HG03108 (cell line): ENCODE results near the gene ST6GALNAC3.
"Not testable (repeated sequence)": the region's sequence is repeated elsewhere in the genome, so short reads cannot be mapped to it uniquely, and the experiment has no call there.

Experiments
- ATAC-seq: cut with Tn5 transposase; IDR thresholded peaks from one replicate; pipeline ENCODE4 v1.9.1; 2021; ENCODE audit warnings: moderate library complexity; ENCODE audit not compliant: unreplicated experiment

The ST6GALNAC3 gene

DNA sequence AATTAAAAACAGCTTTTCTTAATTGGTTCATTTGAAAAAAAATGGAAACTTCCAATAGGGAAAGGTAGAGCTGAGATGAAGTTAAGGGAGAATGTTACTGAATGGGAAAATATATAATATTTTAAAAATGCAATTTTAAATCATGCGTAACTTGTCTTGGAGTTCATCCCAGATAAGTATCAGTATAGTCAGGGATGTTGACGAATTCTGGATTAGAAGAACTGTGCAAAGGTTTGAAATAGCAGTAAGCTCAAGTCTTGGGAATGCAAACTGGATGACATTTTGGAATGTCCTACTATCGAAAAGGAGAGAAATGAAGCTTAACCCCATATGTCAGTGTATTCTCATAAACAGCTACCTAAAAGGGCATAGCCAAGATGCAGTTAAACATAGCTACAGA lies 4.0 kb upstream of the ST6GALNAC3 start:
- ATAC-seq: no peak

DNA sequence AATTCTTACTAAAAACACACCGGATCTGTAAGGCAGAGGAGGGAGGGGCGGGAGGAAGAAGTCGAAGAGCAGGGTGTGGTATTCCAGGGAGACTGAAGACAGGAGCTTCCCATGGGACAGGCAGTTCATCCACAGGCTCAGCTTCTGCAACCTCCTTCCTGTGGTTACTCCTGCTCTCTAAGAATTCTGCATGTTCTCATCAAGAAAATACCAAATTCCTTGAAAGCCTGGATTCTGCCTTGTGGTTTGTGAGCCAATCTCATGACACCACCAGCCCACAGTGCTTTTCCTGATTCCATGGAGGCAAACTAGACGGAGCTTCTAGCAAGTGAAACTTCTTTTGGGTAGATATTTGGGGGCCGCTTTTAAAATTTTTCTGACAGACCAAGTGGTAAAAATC lies 1.1 kb upstream of the ST6GALNAC3 start:
- ATAC-seq: no peak

DNA sequence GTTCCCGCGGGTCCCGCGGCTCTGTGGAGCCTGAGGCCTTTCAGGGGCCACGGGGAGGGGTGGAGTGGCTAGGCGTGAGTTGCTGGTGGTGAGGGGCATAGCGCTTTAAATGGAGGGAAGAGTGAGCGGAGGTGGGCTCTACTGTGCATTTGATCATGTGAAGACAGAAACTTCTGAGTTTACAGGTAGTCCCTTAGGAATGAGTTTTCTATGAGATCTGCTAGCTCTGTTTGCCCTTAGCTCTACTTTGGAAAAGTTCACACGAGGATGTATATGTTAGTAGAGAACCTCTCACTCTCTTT lies 593 bp downstream of the ST6GALNAC3 start:
- ATAC-seq: no peak

DNA sequence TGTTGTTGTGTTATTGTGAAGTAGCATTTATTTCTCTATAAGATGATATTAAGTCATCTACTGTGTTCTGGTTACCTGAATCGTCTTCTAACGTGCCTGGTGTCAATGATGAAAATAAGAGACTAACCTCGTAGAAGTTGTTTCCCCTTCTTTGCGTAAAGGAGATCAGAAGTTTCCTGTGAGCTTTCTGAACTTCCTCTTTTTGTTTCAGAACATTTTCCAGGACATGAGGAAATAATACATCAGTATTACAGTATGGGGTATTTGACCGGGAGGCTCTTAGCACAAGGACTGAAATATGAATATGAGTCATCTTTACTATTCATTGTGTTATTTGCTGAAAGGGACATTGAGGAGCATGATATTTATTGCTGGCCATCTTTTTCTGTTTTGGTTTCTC lies 1.3 kb downstream of the ST6GALNAC3 start:
- ATAC-seq: no peak

DNA sequence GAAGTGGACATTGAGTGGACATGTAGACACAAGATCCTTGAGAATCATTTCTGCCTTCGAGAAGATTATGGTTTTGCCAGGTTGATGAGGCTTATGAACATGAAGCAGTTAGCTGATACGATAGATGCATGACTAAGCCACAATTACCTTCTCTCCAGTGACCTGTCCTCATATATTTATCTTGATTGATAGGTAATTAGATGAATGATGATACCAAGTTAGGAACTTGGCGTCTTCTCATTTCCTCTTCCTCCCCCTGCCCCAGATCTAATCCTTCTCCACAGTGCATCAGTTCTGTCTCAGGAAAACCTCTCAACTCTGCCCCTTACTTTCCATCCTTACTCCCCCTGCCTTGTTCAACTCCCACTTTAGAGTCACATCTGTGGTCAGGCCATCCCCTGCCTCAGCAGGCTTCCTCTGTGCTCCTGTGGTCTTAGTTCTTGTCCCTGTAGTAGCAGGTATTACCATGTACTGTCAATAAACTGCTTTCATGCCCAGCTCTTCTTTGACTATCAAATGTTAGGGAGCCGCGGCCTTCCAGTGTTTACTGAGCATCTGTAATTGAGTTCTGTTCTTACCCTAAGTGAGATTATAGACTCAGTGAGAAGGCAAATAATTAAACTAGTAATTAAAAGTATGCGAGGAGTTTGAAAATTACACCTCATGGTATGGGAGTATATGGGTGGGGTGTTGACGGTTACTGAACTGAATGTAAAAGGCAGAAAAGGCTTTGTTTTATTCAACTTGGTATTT lies 5.1 kb downstream of the ST6GALNAC3 start:
- ATAC-seq: no peak

DNA sequence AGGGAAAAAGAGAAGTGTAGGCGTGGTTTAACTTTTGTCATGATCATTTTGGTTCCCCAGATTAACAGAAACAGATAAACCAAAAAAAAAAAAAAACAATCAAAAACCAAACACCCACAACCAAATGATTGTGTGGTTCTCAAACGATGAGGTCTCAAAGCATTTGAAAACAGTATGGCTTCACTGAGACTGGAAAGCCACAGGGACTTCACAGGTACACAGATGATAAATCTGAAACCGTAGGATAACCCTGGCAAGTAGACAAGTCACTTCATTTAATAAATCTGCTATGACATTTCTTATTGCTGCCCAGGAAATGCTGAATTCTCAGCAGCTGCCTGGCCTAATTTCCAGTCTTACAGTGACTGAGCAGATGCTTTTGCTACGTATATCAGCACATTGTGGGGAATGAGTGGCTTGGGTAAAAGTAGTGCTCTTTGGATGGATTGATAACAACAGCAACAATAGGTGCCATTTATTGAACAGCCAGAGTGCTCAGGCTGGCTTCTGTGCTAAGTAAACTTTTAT lies 6.1 kb downstream of the ST6GALNAC3 start:
- no peak for ATAC-seq

DNA sequence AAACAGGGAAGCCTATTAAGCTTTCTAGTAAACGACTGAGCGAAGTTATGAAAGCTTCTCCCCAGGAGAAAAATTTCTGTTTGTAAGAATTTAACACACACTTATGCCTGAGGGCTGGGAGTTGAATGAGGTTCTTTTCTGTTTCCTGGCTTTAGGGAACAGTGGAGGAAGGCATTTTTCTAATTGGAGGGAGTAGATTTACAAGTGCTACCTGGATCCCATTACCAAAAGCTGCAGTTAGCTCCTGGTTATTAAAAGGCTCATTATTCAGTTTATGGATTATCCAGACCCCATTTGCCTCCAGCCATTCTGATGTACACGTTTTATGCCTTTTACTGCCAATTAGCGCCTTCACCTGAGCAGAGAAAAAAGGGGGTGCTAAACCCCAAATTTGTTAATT lies 7.5 kb downstream of the ST6GALNAC3 start:
- no peak for ATAC-seq

DNA sequence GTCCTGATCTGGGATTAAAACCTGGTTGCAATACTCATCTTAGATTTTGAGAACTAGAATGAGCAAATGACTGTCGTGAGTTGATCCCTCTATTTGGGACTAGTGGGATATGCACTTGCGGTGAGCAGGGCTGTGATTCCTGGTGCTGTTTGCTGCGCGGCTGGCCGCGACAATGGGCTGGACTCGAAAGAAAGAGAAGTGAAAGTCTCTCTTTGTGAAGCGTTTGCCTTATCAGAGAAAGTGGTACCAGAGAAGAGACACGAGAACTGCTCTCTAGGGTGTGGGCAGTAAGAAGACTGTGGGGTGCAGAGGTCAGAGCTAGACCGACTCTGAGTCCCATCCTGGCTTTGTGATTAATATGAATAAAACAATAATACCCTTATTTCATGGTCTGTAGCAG lies 8.6 kb downstream of the ST6GALNAC3 start:
- ATAC-seq: no peak

DNA sequence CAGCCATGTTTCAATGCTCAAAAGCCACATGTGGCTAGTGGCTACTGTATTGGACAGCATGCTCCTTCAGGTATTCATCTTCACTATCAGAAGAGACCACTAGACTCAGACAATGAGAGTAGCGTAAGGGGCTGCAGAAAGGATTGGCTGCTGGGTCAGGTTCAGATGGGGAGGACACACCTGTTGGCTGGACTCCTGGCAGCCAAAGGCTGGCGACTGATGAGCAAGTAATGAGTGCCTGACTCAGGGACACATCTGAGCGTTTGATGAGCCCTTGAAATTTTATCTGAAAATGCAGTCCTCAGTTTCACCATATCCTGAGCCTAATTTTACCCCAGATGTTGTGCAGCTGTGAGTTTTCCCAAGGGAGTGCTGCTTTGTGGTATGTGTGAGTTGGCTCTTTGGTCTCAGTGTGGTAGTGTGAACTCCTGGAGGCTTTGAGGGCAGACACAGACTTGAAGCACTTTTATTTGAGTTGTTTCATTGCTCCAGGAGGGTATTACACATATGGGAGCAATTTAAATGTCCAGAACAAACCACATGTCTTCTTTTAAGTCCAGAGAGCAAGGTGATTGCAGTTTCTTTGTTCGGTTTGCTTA lies 9.6 kb downstream of the ST6GALNAC3 start:
- no peak for ATAC-seq

DNA sequence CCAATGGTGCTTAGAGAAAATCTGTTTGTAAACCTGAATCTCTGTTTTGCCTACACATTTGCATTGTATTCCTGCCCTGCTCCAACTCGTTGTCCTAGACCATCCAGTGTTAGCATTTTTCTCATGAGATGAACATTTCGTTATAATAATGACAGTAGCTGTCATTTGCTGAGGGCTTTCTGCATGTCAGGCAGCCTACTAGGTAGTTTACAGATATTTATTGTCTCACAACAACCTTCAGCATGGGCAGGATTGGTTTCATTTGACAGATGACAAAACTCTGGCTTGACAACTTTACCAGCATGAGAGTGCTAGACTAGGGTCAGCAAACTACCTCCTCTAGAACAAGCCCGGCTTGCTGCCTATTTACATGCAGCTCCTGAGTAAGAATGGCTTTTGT lies 10.1 kb downstream of the ST6GALNAC3 start:
- no peak for ATAC-seq

DNA sequence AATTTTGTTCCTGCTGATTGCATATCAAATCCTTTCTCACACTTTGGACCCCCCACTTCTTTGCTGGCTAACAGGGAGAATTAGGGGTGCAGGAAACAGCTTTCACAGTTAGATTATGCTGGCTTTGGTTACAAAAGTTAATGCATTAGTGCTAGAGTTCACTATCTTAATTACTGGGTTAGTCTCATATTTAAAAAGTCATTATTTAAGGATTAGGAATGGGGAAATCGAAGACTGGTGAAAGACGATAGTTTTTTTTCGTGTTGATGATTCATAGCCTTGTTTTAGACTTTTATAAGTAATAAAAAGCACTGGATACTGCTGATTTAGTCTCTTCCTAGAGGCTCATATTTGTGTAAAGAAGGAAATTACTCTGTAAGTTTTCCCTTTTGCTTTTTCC lies 11.6 kb downstream of the ST6GALNAC3 start:
- ATAC-seq: no peak

DNA sequence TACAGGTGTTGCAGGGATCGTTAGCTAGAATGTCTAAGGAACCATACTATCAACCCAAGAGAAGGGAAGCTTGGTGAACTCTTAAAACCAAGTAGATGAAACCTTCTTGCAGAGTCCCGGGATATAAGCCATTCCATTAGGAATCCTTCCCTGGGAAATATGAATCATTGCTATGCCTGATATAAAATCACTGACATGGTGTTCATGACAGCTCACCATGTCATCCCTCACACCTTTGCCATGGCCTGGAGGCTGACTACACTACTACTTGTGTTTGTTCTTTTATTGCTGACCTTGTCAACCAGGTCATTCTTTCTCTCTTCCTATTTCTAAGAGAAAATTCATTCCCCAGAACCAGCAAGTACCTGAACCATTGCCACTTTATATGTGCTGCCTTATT lies 12.1 kb downstream of the ST6GALNAC3 start:
- ATAC-seq: no peak

DNA sequence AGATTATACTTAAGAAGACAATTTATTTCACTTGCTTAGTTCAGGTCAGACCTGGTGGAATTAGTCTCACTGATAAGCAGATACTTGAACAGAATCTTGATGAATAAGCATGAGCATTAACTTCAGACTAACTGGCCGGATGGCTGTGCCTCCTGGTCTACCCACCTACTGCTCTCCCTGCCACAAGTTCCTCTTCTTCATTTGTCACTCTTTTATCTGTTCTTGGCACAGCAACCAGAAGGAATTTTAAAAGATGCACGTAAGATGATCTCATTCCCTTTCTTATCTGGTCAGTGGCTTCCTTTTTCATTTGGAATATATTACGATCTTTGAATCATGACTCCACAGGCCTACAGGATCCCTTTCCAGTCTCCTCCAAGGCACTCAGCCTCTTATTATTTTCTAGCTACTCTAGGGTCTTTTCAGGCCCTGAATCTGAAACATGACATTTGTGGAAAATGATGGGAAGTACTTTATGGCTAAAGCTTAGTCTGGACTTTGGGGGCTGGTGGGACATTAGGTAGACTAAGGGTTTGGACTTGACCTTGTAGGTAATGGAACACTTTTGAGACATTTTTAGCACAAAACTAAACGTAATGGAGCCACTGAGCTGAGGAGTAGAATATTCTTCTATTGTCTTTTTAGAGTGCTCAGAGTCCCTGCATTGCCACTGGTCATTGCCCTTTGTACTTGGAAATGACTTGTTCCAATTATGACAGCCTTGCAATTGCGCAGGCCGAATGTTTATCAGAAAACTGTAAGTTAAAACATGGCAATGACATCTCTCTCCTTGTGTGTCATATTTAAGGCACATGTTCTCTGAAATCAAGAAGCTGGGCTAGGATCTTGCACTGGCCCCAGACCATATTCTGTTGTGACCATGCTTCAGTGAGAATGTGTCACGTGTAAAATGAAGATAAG lies 16.0 kb downstream of the ST6GALNAC3 start:
- no peak for ATAC-seq

DNA sequence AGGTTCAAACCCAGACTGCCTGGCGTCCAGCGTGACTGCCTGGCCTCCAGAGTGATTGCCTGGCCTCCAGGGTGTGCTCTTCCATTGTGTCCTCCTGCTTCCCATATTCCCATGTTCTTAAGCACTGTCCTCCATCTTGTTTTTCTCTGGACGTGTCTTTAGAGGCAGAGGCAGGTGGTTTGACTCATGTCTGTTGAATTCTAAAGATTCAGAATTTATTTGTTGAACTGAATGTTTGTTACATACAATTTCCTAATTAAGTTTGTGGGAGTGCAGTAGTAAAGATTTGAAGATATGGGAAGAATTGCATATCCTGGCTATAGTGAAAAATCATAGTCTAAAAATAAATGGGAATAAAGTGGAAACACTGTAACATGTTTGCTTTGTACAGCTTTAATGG lies 18.3 kb downstream of the ST6GALNAC3 start:
- ATAC-seq: no peak

DNA sequence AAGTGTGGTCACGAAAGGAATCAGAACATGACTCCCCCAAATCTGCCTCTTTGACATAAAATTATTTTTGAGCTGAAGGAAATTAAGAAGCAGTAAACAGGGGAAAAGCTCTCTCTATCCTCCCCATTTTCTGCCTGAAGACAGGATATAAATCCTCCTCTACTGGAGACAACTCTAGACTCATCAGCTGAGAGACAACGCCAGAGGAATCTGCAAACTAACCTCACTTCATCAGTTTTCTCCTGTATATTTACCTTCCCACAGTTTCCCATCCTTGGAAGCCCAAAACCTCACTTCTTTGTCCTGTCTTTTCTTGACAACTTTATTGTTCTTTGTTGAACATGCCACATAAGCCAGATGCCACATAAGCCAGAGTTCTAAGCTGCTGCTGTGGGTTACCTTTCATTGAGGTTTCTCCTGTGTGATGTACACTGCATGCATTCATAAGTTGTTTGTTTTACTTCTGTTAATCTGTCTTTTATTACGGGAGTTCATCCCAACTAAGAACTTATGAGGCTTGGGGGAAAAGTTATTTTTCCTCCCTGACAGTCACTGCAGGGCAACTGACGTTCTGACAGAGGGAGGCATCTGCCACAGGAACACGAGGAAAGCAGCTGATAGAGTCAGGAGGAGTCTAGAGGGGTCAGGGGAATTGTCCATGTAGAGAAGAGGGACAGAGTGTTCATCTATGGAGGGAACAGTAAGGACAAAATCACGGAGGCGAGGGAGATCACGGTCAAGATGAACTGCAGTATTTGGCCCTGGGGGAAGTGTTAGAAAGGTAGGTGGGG lies 19.2 kb downstream of the ST6GALNAC3 start:
- no peak for ATAC-seq

DNA sequence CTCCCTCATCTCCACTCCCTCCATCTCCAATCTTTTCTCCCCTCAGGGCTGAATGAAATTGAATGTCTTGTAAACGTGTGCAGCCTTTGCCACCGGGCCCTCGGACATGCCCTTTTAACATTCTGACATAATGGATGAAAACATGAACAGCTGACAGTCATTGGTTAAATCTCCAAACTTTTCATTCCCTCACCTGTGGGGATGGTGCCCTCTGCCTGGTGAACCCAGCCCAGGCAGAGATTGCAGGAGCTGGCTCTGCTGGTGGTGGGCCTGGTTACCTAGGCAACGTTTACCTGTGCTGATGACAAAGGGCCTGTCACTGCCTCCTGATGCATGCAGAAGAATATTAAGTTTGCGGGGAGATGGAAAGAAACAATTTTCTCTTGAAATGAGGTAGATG lies 21.3 kb downstream of the ST6GALNAC3 start:
- ATAC-seq: no peak

DNA sequence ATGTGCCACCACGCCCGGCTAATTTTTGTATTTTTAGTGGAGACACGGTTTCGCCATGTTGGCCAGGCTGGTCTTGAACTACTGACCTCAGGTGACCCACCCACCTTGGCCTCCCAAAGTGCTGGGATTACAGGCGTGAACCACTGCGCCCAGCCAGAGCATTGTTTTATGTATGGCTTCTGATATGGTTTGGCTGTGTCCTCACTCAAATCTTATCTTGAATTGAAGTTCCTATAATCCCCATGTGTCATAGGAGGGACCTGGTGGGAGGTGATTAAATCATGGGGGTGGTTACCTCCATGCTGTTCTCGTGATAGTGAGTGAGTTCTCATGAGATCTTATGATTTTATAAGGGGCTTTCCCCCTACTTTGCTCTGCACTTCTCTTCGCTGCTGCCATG lies 22.5 kb downstream of the ST6GALNAC3 start:
- ATAC-seq: not testable (repeated sequence)

DNA sequence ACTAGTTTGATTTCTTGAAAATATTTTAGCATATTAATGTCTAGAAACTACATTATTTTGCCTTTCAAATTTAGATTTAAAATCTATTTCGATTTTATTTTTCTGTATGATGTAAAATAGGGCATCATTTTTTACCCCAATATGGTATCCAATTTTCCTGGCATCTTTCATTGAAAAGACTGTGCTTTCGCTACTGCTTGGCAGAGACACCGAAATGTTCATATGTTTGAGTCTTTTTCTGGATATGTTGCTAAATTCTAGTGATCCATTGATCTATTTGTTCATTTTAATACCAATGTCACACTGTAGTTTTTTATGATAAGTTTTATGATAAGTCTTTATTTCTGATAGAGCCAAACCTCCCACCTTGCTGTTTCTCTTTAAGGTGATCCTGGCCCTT lies 24.3 kb downstream of the ST6GALNAC3 start:
- ATAC-seq: no peak

DNA sequence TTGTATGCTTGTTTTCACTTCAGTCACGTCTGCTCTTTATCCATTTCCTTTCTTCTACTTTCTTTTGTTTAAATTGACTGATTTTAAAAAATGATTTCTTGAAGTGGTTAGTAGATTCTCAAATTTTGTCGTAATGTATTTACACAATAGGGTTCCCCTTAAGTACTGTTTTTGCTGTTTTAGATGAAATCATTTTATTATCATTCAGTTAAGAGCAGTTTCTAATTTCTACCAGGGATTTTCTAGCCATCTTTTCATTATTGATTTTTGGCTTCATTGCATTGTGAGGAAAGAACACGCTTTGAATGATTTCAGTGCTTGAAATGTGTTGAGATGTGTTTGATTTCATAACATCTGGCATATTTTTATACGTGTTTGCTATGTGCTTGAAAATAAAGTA lies 27.0 kb downstream of the ST6GALNAC3 start:
- no peak for ATAC-seq

DNA sequence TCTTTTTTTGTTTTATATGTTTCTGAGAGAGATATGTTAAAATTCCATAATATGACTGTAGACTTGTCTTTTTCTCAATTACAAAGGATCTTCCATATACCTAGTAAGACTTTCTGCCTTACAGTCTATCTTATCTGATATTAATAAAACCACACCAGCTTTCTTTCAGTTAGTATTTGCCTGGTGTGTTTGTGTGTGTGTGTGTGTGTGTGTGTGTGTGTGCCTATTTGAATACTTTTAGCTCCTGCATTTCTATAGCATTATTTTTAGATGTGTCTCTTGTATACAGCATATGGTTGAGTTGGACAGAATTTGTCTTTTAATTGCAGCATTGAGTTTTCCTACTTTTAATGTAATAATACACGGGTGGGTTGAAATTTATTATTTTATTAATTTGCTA lies 27.5 kb downstream of the ST6GALNAC3 start:
- no peak for ATAC-seq

DNA sequence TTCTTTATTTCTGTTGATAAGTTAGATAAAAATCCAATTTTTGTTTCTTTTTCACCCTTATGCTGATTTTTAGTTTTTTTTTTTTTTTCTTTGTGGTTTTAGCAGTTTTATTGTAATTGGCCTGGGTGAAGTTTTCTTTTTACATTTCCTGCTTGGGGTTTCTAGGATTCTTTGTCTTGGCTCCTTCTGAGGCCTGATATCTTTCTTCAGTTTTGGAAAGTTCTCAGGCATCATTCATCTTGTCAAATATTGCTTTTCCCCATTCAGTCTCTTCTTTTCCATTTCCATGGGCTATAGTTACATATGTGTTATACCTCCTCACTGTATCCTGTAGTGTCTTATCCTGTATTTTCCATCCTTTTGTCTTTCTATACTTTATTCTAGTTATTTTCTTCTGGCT lies 28.5 kb downstream of the ST6GALNAC3 start:
- ATAC-seq: no peak
